Colonic mucosa (tissue), 4 donors: ENCODE measurements around the gene NDRG3. TPM values are rescaled to one million over a fixed set of nuclear protein-coding genes. Genes with fewer than 3 reads are reported as not detected.

Experiments used
- DNase-seq: peaks from one replicate; pipeline ENCODE4 v3.0.0-alpha.2; 2020
- H3K27ac ChIP-seq: fragments of 200-600 bp; one replicate; pipeline ENCODE4 v1.8.0; 2021
- H3K27me3 ChIP-seq: fragments of 200-600 bp; one replicate; pipeline ENCODE4 v1.8.0; 2021
- H3K36me3 ChIP-seq: fragments of 200-600 bp; one replicate; pipeline ENCODE4 v1.8.0; 2021
- H3K4me1 ChIP-seq: fragments of 200-600 bp; one replicate; pipeline ENCODE4 v1.8.0; 2021; ENCODE audit warnings: mild to moderate bottlenecking
- H3K4me3 ChIP-seq: fragments of 200-600 bp; one replicate; pipeline ENCODE4 v1.8.0; 2021
- H3K9ac ChIP-seq, 2 donors: one replicate each; pipeline ENCODE4 v1.7.0; 2013; ENCODE audit warnings: control low read depth in 2 of 2, low read depth in 2 of 2, low read length in 2 of 2
- H3K9me3 ChIP-seq: fragments of 200-600 bp; one replicate; pipeline ENCODE4 v1.8.0; 2021
- intact Hi-C: fragments of 100-400 bp; cut with DNase I; formaldehyde crosslinking; loops from one replicate; pipeline ENCODE4 v1.14.1; 2022
- total RNA-seq, 2 donors: library from RNA; stranded (reverse); fragmentation: NEBNext Ultra II Directional in 1 of 2; extraction: Animal tissue kit (Norgen Biotek cat#: 25700) in 1 of 2; gene quantifications; one replicate each; pipeline ENCODE4 v1.2.1, GENCODE V29; 2021
- TF ChIP-seq, protein P1 (sequence below): fragments of 200-600 bp; IDR thresholded peaks from one replicate; pipeline ENCODE4 v1.8.0; 2022; ENCODE audit warnings: antibody characterized with exemption, mild to moderate bottlenecking
- donor health status: healthy.
- donor health status: DM: no; HTN: no; CAD: no.
- donor health status: DM: no; HTN: no; CAD: no.

Gene NDRG3
- total RNA-seq, 2 donors from 2014 or later = 30.0 to 32.0 TPM

DNA sequence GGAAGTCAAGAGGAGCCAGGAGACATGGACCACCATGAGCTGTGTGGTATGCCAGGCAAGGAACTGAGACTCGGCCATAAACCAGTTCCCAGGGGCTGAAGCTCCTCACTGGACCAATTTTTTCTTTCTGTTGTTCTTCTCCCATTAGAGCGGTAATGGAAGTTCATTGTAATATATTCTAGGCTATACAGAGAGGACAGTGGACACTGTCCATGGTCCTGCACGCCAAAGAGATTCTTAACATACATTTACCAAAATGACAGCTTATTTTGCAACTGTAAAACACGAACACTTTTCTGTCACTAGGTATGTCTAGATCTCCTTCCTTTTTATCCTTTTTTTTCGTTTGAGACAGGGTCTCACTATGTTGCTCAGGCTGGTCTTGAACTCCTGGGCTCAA, 40.8 kb upstream of the NDRG3 start:
- DNase-seq = no peak
- Histone ChIP-seq H3K4me3 (no peak overlapping the region), H3K4me1 (no peaks in the 10 kb centered on the region), H3K36me3 (no peaks in the 10 kb centered on the region), H3K27me3 (no peaks in the 10 kb centered on the region), H3K9me3 (no peaks in the 10 kb centered on the region), H3K27ac (no peak overlapping the region), H3K9ac (no peak overlapping the region)
- intact Hi-C loops = no loop called here
- TF ChIP-seq, protein P1, sequence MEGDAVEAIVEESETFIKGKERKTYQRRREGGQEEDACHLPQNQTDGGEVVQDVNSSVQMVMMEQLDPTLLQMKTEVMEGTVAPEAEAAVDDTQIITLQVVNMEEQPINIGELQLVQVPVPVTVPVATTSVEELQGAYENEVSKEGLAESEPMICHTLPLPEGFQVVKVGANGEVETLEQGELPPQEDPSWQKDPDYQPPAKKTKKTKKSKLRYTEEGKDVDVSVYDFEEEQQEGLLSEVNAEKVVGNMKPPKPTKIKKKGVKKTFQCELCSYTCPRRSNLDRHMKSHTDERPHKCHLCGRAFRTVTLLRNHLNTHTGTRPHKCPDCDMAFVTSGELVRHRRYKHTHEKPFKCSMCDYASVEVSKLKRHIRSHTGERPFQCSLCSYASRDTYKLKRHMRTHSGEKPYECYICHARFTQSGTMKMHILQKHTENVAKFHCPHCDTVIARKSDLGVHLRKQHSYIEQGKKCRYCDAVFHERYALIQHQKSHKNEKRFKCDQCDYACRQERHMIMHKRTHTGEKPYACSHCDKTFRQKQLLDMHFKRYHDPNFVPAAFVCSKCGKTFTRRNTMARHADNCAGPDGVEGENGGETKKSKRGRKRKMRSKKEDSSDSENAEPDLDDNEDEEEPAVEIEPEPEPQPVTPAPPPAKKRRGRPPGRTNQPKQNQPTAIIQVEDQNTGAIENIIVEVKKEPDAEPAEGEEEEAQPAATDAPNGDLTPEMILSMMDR = no peak

DNA sequence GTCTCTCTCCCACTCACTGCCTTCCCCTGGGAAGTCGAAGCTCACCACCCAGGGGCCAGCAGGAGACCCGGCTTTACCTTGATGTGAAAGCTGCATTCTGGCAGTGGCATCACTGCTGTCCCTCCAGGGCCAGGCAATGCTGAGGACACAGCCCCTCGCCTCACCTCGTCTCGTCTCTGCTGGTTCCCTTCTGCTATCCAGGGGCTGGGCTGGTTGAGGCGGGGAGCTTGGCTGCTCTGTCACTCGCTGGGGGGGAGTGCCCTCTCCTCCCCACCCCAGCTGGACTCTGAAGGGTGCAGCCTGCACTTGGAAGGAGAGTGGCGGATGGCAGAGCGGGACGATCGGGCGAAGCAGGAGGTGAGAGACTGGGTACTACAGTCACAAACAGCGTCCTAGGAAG, 40.4 kb upstream of the NDRG3 start:
- no peak overlapping the region for H3K27ac ChIP-seq
- H3K4me3 ChIP-seq = no peak overlapping the region
- H3K4me1 ChIP-seq = no peaks in the 10 kb centered on the region
- DNase-seq = no peak
- H3K27me3 ChIP-seq = no peaks in the 10 kb centered on the region
- no peaks in the 10 kb centered on the region for H3K36me3 ChIP-seq
- H3K9me3 ChIP-seq = no peaks in the 10 kb centered on the region
- TF ChIP-seq, protein P1 = no peak
- H3K9ac ChIP-seq = no peak overlapping the region
- intact Hi-C loops = no loop called here

DNA sequence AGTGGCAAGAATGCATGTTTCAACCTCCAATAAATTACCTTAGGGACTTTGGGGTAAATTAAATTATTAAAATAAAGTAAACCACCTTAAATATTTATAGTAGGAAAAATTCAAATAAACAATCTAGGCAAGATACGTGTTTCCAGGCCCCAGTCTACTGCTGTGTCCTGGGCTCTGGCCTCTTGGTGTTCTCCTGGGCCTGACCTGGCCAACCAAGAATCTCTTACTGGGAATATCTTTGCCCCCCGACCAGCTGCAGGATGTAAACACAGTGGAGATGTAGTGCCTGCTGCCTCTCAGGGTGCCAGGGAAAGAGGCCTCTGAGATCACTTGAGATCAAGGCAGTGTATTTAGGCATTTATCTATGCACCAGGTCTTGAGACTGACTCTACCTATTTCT, 39.4 kb upstream of the NDRG3 start:
- Histone ChIP-seq H3K27me3 (no peaks in the 10 kb centered on the region), H3K4me3 (no peak overlapping the region), H3K27ac (no peak overlapping the region), H3K36me3 (no peaks in the 10 kb centered on the region), H3K4me1 (no peaks in the 10 kb centered on the region), H3K9ac (no peak overlapping the region), H3K9me3 (no peaks in the 10 kb centered on the region)
- TF ChIP-seq, protein P1 = no peak
- DNase-seq = no peak
- intact Hi-C loops = no loop called here

DNA sequence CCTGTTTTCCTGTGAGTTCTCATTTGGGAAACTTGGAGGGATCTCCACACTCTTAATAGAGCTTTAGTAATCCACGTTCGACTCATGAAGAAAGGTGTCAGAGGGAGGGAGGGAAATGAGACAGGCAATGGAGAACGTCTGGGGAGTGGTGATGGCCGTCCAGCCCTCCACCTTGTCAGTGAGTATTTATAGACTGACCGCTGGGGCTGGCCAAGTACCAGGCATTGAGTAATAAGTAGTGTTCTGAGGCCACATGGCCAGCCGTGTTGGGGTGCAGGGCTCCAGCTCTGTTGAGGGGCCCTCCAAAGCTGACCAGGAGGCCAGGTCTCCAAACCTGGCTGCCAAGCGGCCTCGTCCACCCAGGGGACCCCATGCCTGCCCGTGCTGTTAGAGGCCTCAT, 39.0 kb upstream of the NDRG3 start:
- intact Hi-C loops = no loop called here
- no peak for DNase-seq
- no peak overlapping the region for H3K9ac ChIP-seq
- no peaks in the 10 kb centered on the region for H3K36me3 ChIP-seq
- no peak overlapping the region for H3K27ac ChIP-seq
- H3K9me3 ChIP-seq = no peaks in the 10 kb centered on the region
- TF ChIP-seq, protein P1 = no peak
- no peak overlapping the region for H3K4me3 ChIP-seq
- H3K27me3 ChIP-seq = no peaks in the 10 kb centered on the region
- no peaks in the 10 kb centered on the region for H3K4me1 ChIP-seq

DNA sequence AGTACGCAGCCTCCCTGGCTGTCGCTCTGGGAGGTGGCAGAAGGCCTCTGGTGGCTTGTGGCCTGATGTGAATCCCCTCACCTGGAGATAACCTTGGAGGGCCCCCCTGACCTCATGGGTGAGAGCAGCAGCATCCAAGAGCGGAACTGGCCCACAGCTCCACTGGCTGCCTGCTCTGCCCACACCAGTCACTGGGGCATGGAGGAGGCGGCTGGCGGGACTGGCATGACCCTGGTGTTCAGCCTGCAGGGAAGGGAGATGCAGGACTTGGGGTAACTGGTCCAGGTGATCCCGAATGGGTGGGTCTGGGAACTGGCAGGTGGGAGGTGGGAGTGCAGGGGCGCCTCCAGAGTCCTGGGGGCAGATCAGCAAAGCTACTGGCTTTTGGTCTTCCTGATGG, 38.2 kb upstream of the NDRG3 start:
- Histone ChIP-seq H3K36me3 (no peaks in the 10 kb centered on the region), H3K4me1 (no peaks in the 10 kb centered on the region), H3K27me3 (no peaks in the 10 kb centered on the region), H3K9me3 (no peaks in the 10 kb centered on the region), H3K27ac (no peak overlapping the region), H3K9ac (no peak overlapping the region), H3K4me3 (no peak overlapping the region)
- TF ChIP-seq, protein P1 = no peak
- no peak for DNase-seq
- intact Hi-C loops = no loop called here

DNA sequence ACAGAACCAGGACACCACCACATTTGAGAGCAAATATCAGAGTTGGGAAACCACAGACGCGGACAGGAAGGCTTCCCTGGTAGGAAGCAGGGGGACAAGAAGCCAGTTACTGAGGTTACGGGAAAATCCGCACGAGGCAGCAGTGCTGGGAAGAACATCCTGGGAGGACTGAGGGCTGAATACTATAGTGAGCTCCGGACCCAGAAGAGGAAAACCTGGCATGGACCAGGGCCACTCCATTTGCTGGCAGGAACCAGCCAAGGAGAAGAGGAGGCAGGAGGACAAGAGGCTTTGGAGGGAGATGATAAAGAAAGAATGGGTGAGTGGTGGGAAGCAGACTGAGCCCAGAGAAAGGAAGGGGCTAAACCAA, 33.8 kb upstream of the NDRG3 start:
- no peaks in the 10 kb centered on the region for H3K9me3 ChIP-seq
- no peak overlapping the region for H3K9ac ChIP-seq
- H3K27ac ChIP-seq = no peak overlapping the region
- H3K4me3 ChIP-seq = no peak overlapping the region
- intact Hi-C loops = no loop called here
- no peak for DNase-seq
- TF ChIP-seq, protein P1 = no peak
- H3K27me3 ChIP-seq = no peaks in the 10 kb centered on the region
- no peaks in the 10 kb centered on the region for H3K36me3 ChIP-seq
- no peaks in the 10 kb centered on the region for H3K4me1 ChIP-seq
